Measurements from ENCODE around the gene GNAZ.

GNAZ gene

GRCh38 chr22:23079240-23079768 lies 9.0 kb downstream of the GNAZ start:
- DNase-seq: no peak

GRCh38 chr22:23079814-23080521 lies 9.6 kb downstream of the GNAZ start:
- no peak for DNase-seq

DNA sequence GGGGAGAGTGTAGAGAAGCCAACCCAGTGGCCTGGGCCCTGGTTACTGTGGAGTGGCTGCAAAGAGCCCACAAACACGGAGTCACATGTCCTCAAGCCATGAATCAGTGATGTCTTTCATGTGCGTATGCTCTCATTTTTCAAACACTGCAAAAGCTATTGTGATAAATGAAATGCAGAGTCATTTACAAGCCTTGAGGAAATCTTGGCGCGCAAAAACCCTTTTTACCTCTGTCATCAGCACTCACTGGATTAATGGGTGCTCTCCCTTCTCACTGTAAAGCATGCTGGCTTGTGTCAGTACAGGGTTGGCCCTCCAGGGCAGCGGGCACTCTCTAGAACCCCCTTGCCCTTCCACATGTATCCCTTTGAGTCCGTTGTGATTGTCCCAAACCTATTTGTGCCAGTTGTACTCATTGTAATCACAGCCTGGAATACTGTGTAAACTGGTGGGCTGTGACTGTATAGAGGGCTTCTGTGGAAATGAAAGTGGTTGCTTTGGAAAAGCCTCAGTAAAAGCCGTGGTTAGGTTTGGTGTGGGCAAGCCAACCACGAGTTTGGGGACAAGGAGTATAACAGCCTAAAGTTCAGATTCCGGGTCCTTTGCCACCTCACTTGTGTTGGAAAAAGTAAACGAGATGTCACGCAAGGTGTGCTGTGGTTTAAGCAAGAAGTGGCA lies 10.4 kb downstream of the GNAZ start:
- no peak for DNase-seq

GRCh38 chr22:23082534-23083314 lies 12.4 kb downstream of the GNAZ start:
- DNase-seq: no peak

GRCh38 chr22:23083315-23084021 lies 13.1 kb downstream of the GNAZ start:
- DNase-seq: no peak

- DNase-seq: no peak
These were observed 14.4 kb downstream of the GNAZ start for GRCh38 chr22:23084453-23085350.

DNA sequence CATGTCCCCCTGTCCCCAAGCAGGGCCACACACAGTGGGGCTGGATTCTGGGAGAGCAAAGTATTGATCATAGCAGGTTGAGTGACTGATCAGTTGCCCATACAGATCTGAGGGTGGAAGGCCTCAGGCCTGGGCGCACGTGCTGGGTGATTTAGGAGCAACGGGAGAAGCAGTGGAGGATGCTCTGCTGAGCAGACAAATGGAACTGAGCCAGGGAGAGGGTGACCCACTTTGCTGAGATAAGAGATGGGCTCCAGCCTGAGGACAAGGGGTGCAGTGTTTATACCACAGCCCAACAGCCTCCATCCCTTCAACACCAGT lies 15.0 kb downstream of the GNAZ start:
- no peak for DNase-seq

DNA sequence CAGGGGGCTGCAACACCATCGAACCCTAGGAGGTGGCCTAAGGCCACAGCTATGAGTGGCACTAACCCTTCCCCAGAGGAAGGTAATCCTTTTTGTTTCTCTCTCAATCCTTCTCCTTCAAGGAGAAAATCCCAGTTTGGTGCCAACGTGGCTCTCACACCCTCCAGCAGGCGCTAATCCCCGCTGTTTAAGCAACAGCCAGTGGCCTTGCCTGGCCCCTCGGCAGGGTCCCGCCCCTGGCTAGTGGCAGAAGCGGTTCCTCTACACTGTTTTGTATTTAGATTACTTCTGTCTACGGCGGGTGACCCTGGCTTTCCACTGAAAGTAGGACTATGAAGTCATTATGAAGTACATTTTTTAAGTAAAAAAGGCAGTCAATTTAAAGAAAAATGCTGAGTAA lies 15.5 kb downstream of the GNAZ start:
- no peak for DNase-seq

DNA sequence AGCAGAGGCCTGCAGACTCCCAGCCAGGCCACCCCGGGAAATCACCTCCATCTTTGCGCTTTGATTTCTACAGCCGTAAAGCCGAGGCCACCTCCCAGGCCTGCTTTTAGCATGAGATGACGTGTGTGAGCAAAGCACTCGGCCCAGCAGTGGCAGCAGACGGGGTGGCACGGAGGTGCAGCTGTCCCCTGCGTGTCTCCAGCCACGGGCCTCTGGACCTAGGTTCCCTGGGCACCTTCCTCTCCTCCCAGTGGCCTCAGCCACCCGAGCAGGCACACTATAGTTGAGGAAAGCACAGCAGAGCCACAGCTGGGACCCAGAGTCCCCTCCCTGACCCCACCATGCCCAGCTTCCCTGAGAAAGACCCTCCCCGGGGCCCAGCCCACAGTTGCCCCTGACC lies 15.9 kb downstream of the GNAZ start:
- DNase-seq: no peak

GRCh38 chr22:23086787-23087186 lies 16.5 kb downstream of the GNAZ start:
- DNase-seq: no peak

DNA sequence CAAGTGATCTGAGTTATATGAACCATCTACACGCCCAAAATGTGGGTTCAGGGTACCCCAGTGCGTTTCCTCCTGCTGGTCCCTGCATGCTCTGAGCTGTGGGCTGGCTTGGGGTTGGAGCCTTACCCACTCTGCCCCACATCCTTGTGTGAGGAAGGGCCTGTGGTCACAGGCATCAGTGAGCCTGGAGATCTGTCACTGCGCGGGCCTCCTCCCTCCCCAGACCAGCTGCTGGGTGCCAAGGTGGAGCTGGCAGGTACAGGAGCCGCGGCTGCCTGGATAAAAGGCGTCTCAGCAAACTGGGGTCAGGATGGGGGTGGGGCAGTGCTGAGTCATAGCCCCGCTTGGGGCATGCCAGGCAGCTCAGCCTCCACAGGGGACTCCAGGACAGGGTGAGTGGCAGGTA lies 17.9 kb downstream of the GNAZ start:
- peak; percentile 69 for DNase-seq

DNA sequence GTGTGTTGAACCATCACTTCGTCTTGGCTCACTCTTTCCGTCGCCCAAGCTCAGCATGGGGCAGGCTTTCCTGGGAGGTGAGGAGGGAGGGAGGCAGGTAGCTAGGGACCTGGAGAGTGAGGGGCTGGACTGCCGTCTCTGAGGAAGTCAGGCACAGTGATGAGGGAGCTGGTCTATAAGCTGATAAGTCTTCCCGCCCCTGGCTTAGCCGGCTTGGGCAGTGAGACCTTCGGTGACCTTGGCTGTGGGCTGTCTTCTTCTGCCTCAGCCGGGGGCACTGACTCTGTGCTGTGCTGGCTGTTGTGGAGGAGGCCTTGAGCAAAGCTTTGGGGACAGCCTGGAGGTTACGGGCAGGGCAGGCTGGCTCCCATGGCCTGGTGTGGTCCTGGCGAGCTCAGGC lies 18.7 kb downstream of the GNAZ start:
- DNase-seq: no peak

- no peak for DNase-seq
These were observed 19.5 kb downstream of the GNAZ start for GRCh38 chr22:23089633-23090456.

GRCh38 chr22:23090457-23090835 lies 20.1 kb downstream of the GNAZ start:
- DNase-seq: no peak

DNA sequence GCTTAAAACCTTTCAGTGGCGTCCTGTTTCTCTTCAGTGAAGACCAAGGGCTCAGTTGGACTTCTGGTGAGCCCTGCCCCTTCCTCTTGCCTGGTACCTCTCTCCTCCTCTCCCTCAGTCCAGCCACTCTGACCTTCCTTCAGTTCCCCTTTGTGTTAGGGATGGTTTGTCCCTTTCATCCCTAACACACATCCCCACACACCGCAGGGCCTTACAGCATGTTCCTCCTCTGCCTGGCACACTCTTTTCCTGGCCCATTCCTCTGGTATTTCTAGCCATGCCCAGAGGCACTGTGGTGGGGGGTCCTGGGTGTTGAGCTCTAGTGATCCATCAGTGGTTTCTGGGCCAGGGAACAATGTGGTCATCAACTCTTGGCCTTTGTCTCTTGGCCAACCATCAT lies 21.4 kb downstream of the GNAZ start:
- DNase-seq: no peak

DNA sequence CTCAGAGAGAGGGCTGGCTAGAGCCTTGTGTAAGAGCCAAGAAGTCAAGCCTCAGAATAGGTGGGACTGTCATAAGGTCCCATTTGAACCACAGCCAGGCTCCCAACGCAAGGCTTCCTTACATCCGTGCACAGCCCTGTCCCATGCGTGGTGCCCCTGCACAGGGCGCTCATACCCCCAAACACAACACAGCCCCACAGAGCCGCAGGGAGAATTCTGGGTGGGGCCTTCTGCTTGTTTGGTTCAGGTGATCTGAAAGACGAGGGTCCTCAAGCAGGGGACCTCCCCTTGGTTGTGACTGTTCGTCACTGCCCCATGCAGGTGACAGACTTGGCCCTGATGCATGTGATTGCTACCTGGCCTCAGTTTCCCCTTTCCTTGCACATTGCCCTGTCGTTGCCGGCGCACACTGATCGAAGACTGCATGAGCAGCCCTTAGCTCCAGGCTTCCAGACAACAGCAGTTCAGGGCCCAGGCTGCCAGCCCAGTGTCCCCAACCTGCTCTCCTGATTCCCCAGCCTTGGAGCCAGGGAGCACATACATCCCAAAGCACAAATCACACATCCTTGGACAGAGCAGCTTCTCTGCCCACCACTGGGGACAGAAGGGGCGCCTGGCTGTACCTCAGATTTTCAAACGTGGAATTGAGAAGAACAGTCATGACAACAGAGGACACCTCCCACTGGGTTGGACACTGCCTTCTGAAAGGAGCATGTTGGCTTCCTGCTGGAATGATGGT lies 22.1 kb downstream of the GNAZ start:
- no peak for DNase-seq

DNA sequence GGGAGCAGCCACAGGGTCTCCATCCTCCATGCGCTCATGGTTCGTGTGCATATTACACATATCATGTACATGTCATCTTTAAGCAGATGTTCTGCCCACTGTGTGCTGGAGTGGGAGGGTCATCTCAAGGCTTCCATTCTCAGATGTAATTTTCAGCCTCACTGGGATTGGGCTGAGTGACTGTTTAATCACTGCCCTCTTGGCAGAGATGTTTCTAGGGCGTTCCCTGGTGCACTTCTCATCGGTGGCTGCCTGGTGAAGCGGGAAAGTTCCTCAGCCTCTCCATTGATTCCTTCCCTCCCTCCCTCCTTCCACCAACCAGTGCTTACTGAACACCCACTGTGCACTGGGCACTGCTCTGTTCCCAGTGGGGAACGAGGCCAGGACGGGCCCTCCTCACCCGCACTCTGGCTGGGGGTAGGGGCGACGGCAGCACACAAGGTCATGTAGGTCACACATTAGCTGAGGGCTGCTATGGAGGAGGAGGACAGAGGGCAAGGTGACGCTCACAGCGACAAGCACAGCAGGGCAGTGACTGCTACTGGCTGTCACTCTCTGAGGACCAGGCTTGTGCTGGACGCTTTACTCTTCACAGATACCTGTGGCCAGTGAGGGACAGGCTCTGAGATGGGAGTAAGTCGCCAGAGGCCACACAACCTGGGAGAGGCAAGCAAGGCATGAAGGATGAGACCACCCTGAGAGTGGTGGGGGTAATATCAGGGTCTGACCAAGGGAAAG lies 22.9 kb downstream of the GNAZ start:
- DNase-seq: no peak

DNA sequence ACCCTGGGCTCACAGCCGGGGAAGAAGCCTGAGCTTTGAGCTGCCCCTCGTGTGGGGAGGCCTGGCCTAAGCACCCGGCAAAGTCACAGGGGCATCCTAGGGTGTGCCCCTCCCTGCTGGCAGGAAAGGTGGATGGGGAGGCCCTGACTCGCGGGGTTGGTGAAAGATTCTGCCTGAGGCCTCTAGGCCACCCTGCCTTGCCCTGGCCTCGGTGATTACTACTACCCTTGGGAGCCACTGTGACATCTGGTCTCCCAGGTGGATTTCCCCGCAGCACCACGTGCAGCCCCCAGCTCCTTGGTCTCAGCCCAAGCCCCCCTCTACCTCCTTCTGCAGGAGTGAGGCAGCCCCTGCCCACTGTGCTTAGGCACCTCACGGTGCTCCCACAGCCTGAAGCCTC lies 23.9 kb downstream of the GNAZ start:
- DNase-seq: no peak
